Measurements from ENCODE around the gene RFPL1.

Gene RFPL1

GRCh38 chr22:29435236-29436136, 2.9 kb upstream of the RFPL1 start:
- H4K91ac ChIP-seq (ENCODE audit: low read depth, low read length), result no peak overlapping the region
- H2AFZ ChIP-seq (ENCODE audit: insufficient read depth, low read length, poor library complexity), result no peak overlapping the region
- no peak overlapping the region for H2BK5ac ChIP-seq (ENCODE audit: low read depth, low read length, poor library complexity)
- no peaks in the 10 kb centered on the region for H3K79me1 ChIP-seq (ENCODE audit: low read length)
- DNase-seq, result no peak
- no peak overlapping the region for H4K8ac ChIP-seq (ENCODE audit: low read depth, low read length)
- no peak overlapping the region for H3K4ac ChIP-seq (ENCODE audit: low read depth, low read length)
- no peak overlapping the region for H2AK5ac ChIP-seq (ENCODE audit: low read length)
- no peaks in the 10 kb centered on the region for H3K79me2 ChIP-seq (ENCODE audit: control insufficient read depth, insufficient read depth, low read length, poor library complexity)
- H3K27me3 ChIP-seq (ENCODE audit: insufficient read depth, low read length), result no peaks in the 10 kb centered on the region
- H3K4me3 ChIP-seq (ENCODE audit: low read depth, low read length), result no peak overlapping the region
- H2BK120ac ChIP-seq (ENCODE audit: insufficient read depth, low read length, poor library complexity), result no peak overlapping the region
- no peak overlapping the region for H3K9ac ChIP-seq (ENCODE audit: low read length)
- no peaks in the 10 kb centered on the region for H3K4me1 ChIP-seq (ENCODE audit: control insufficient read depth in 1 of 2, insufficient read depth in 2 of 2, low read length in 2 of 2)
- no CpG with 5 or more reads among the region's 5 CpGs for WGBS (ENCODE audit: extremely low coverage, insufficient coverage, insufficient read length)
- H4K12ac ChIP-seq (ENCODE audit: low read depth, low read length), result no peak overlapping the region
- no peaks in the 10 kb centered on the region for H3K36me3 ChIP-seq (ENCODE audit: control insufficient read depth in 1 of 2, insufficient read depth in 2 of 2, low read length in 2 of 2)
- no peak overlapping the region for H3K23ac ChIP-seq (ENCODE audit: low read length)
- H3K9me3 ChIP-seq (ENCODE audit: insufficient read depth, low read depth, low read length), result no peaks in the 10 kb centered on the region
- no peak overlapping the region for H3K18ac ChIP-seq (ENCODE audit: low read length)
- no peak overlapping the region for H3K14ac ChIP-seq (ENCODE audit: low read length)
- H2BK12ac ChIP-seq (ENCODE audit: low read length), result no peak overlapping the region
- no peak overlapping the region for H3K4me2 ChIP-seq (ENCODE audit: low read length)
- H3K27ac ChIP-seq (ENCODE audit: low read depth, low read length), result no peak overlapping the region

DNA sequence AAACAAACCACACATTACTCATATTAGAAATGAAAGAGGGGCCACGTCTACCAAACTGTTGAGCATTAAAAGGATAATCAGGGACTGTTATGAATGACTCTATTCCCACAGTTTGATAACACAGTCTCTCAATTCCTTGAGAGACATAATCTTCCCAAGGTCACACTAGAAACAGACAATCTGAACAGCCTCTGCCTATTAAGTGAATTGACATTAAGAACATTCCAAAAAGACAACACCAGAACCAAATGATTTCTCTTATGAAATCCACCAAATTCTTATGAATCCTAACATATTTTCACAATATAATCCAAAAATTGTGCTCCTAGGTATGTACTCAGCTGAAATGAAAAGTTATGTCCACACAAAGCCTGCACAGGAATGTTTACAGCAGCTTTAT, 4.6 kb downstream of the RFPL1 start:
- no peak overlapping the region for H2AK5ac ChIP-seq (ENCODE audit: low read length)

DNA sequence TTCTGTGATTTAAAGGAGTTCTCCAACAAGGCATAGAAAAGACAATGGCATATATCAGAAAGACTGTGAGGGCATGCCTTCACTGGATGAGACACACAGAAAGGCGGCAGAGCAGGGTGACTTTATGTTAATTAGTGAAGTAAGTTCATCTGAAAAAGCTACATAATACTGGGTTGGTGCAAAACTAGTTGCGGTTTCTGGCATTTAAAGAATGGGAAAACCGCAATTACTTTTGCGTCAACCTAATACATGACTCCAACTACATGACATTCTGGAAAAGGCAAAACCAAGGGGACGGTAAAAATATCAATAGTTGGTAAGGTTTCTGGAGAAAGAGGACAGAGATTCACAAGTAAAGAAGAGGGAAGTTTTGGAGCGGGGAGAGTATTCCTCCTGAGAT, 5.1 kb downstream of the RFPL1 start:
- Histone ChIP-seq H3K23ac (ENCODE audit: low read length) (no peak overlapping the region), H3K4me3 (ENCODE audit: low read depth, low read length) (no peak overlapping the region), H3K4me2 (ENCODE audit: low read length) (no peak overlapping the region), H3K9ac (ENCODE audit: low read length) (no peak overlapping the region), H3K9me3 (ENCODE audit: insufficient read depth, low read depth, low read length) (no peaks in the 10 kb centered on the region), H3K79me2 (ENCODE audit: control insufficient read depth, insufficient read depth, low read length, poor library complexity) (no peaks in the 10 kb centered on the region), H3K14ac (ENCODE audit: low read length) (no peak overlapping the region), H3K18ac (ENCODE audit: low read length) (no peak overlapping the region), H3K27me3 (ENCODE audit: insufficient read depth, low read length) (no peaks in the 10 kb centered on the region), H2BK5ac (ENCODE audit: low read depth, low read length, poor library complexity) (no peak overlapping the region), H3K4ac (ENCODE audit: low read depth, low read length) (no peak overlapping the region), H3K4me1 (ENCODE audit: control insufficient read depth in 1 of 2, insufficient read depth in 2 of 2, low read length in 2 of 2) (peaks cover 3 to 4% of the 10 kb centered on the region in 2 experiments), H4K91ac (ENCODE audit: low read depth, low read length) (no peak overlapping the region), H2AFZ (ENCODE audit: insufficient read depth, low read length, poor library complexity) (no peak overlapping the region), H3K36me3 (ENCODE audit: control insufficient read depth in 1 of 2, insufficient read depth in 2 of 2, low read length in 2 of 2) (no peaks in the 10 kb centered on the region), H4K8ac (ENCODE audit: low read depth, low read length) (no peak overlapping the region), H3K79me1 (ENCODE audit: low read length) (no peaks in the 10 kb centered on the region), H2BK12ac (ENCODE audit: low read length) (no peak overlapping the region), H2BK120ac (ENCODE audit: insufficient read depth, low read length, poor library complexity) (no peak overlapping the region), H2AK5ac (ENCODE audit: low read length) (no peak overlapping the region), H3K27ac (ENCODE audit: low read depth, low read length) (no peak overlapping the region), H4K12ac (ENCODE audit: low read depth, low read length) (no peak overlapping the region)
- peak; percentile 14 to 59 for DNase-seq
- WGBS (ENCODE audit: extremely low coverage, insufficient coverage, insufficient read length), result no CpG with 5 or more reads among the region's 6 CpGs

More for the DNA sequence above, 4.6 kb downstream of the RFPL1 start:
- Histone ChIP-seq H2BK5ac (ENCODE audit: low read depth, low read length, poor library complexity) (no peak overlapping the region), H3K36me3 (ENCODE audit: control insufficient read depth in 1 of 2, insufficient read depth in 2 of 2, low read length in 2 of 2) (no peaks in the 10 kb centered on the region), H2AFZ (ENCODE audit: insufficient read depth, low read length, poor library complexity) (no peak overlapping the region), H4K12ac (ENCODE audit: low read depth, low read length) (no peak overlapping the region), H3K18ac (ENCODE audit: low read length) (no peak overlapping the region), H2BK12ac (ENCODE audit: low read length) (no peak overlapping the region), H3K9ac (ENCODE audit: low read length) (no peak overlapping the region), H3K27me3 (ENCODE audit: insufficient read depth, low read length) (no peaks in the 10 kb centered on the region), H3K79me1 (ENCODE audit: low read length) (no peaks in the 10 kb centered on the region), H3K4ac (ENCODE audit: low read depth, low read length) (no peak overlapping the region), H3K4me2 (ENCODE audit: low read length) (no peak overlapping the region), H3K23ac (ENCODE audit: low read length) (no peak overlapping the region), H3K4me1 (ENCODE audit: control insufficient read depth in 1 of 2, insufficient read depth in 2 of 2, low read length in 2 of 2) (peaks cover 3 to 4% of the 10 kb centered on the region in 2 experiments), H3K14ac (ENCODE audit: low read length) (no peak overlapping the region), H3K27ac (ENCODE audit: low read depth, low read length) (no peak overlapping the region), H3K9me3 (ENCODE audit: insufficient read depth, low read depth, low read length) (no peaks in the 10 kb centered on the region), H3K79me2 (ENCODE audit: control insufficient read depth, insufficient read depth, low read length, poor library complexity) (no peaks in the 10 kb centered on the region), H3K4me3 (ENCODE audit: low read depth, low read length) (no peak overlapping the region), H2BK120ac (ENCODE audit: insufficient read depth, low read length, poor library complexity) (no peak overlapping the region), H4K91ac (ENCODE audit: low read depth, low read length) (no peak overlapping the region), H4K8ac (ENCODE audit: low read depth, low read length) (no peak overlapping the region)
- WGBS (ENCODE audit: extremely low coverage, insufficient coverage, insufficient read length), result no CpG with 5 or more reads among the region's 1 CpG
- peak in 1 of 2 donors; percentile 62 for DNase-seq

DNA sequence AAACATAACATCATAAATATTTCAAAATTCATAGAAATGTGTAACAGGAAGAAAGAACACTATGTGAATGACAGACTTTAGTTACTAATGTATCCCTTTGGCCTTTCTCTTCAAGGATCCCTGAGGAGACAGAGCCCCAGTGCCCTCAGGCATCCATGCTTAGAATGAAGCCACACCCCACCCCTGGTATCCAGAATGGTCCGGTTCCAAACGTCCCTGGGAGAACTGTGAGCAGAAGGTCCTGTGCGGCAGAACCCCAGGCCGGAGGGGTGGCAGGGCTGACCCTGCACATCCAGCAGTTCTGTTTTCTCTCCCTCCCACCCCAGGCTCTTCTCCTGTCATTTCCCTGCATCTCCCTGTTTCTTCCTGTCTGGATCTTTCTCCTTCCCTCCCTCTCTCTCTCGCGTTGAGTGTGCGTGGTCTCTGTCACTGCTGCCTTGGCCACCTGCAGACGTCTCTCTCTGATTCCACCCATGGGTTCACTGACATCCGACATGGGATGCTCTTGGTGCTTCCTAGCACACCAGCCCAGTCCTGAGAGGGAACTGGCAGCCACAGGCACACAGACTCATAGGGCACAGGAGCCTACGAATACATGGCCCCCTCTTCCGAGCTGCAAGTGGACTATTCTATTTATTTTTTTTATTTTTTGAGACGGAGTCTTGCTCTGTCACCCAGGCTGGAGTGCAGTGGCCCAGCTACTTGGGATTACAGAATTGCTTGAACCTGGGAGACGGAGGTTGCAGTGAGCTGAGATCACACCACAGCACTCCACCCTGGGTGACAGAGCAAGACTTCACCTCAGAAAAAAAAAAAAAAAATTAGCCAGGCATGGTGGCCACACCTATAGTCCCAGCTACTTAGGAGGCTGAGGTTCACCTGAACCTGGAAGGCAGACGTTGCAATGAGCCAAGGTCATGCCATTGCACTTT, 5.7 kb downstream of the RFPL1 start:
- Histone ChIP-seq H4K12ac (ENCODE audit: low read depth, low read length) (no peak overlapping the region), H4K91ac (ENCODE audit: low read depth, low read length) (no peak overlapping the region), H3K9me3 (ENCODE audit: insufficient read depth, low read depth, low read length) (no peaks in the 10 kb centered on the region), H3K27me3 (ENCODE audit: insufficient read depth, low read length) (no peaks in the 10 kb centered on the region), H3K36me3 (ENCODE audit: control insufficient read depth in 1 of 2, insufficient read depth in 2 of 2, low read length in 2 of 2) (no peaks in the 10 kb centered on the region), H3K27ac (ENCODE audit: low read depth, low read length) (no peak overlapping the region), H3K23ac (ENCODE audit: low read length) (no peak overlapping the region), H2BK120ac (ENCODE audit: insufficient read depth, low read length, poor library complexity) (no peak overlapping the region), H2BK12ac (ENCODE audit: low read length) (no peak overlapping the region), H2BK5ac (ENCODE audit: low read depth, low read length, poor library complexity) (no peak overlapping the region), H2AK5ac (ENCODE audit: low read length) (no peak overlapping the region), H3K14ac (ENCODE audit: low read length) (no peak overlapping the region), H4K8ac (ENCODE audit: low read depth, low read length) (no peak overlapping the region), H3K9ac (ENCODE audit: low read length) (no peak overlapping the region), H2AFZ (ENCODE audit: insufficient read depth, low read length, poor library complexity) (no peak overlapping the region), H3K4me2 (ENCODE audit: low read length) (no peak overlapping the region), H3K79me2 (ENCODE audit: control insufficient read depth, insufficient read depth, low read length, poor library complexity) (no peaks in the 10 kb centered on the region), H3K4me1 (ENCODE audit: control insufficient read depth in 1 of 2, insufficient read depth in 2 of 2, low read length in 2 of 2) (peaks cover 3 to 4% of the 10 kb centered on the region in 2 experiments), H3K4me3 (ENCODE audit: low read depth, low read length) (no peak overlapping the region), H3K4ac (ENCODE audit: low read depth, low read length) (no peak overlapping the region), H3K18ac (ENCODE audit: low read length) (no peak overlapping the region), H3K79me1 (ENCODE audit: low read length) (no peaks in the 10 kb centered on the region)
- WGBS (ENCODE audit: extremely low coverage, insufficient coverage, insufficient read length), result no CpG with 5 or more reads among the region's 14 CpGs
- DNase-seq, result peak; percentile 34 to 65
